Calu3 (cell line): Measurements from ENCODE around the gene LGALS4. TPM values are rescaled to one million over a fixed set of nuclear protein-coding genes. Genes with fewer than 3 reads are reported as not detected.
A peak's percentile ranks its signal among the peaks of the same experiment; 100 is the strongest.
"Not testable (repeated sequence)": the region's sequence is repeated elsewhere in the genome, so short reads cannot be mapped to it uniquely, and the experiment has no call there.

Experiments
- BruUV-seq: library from RNA; stranded (reverse); fragments of 400-500 nt; replicated peaks from 2 replicates; lab custom pipeline; 2021; lab: Mats Ljungman, UMichigan
- CTCF ChIA-PET: fragments of 300-600 bp; sonication (Branson Sonifier 250); formaldehyde crosslinking; loops from one replicate; lab custom pipeline; 2022; ENCODE audit warnings: antibody characterized with exemption; lab: Charles Lee
- DNase-seq: peaks from one replicate; pipeline ENCODE4 v3.0.0; 2022
- H3K27ac Mint-ChIP-seq: one replicate; pipeline ENCODE4 v1.8.0; 2022; ENCODE audit warnings: mixed read lengths; ENCODE audit not compliant: unreplicated experiment
- H3K27me3 Mint-ChIP-seq: one replicate; pipeline ENCODE4 v1.8.0; 2022; ENCODE audit warnings: mixed read lengths; ENCODE audit not compliant: unreplicated experiment
- H3K36me3 Mint-ChIP-seq: one replicate; pipeline ENCODE4 v1.8.0; 2022; ENCODE audit warnings: mild to moderate bottlenecking, moderate library complexity, mixed read lengths; ENCODE audit not compliant: insufficient read depth, unreplicated experiment
- H3K4me1 Mint-ChIP-seq: one replicate; pipeline ENCODE4 v1.8.0; 2022; ENCODE audit warnings: mild to moderate bottlenecking, low read depth, mixed read lengths; ENCODE audit not compliant: unreplicated experiment
- H3K4me3 Mint-ChIP-seq: one replicate; pipeline ENCODE4 v1.8.0; 2022; ENCODE audit warnings: mild to moderate bottlenecking, low read depth, moderate library complexity, mixed read lengths; ENCODE audit not compliant: unreplicated experiment
- H3K9me3 Mint-ChIP-seq: one replicate; pipeline ENCODE4 v1.8.0; 2022; ENCODE audit warnings: low read depth, mixed read lengths; ENCODE audit not compliant: unreplicated experiment
- CTCF ChIP-seq: fragments of 200-600 bp; IDR thresholded peaks from one replicate; pipeline ENCODE4 v1.8.0; 2022; ENCODE audit warnings: antibody characterized with exemption; ENCODE audit not compliant: unreplicated experiment
- intact Hi-C: fragments of 100-400 bp; cut with micrococcal nuclease; formaldehyde crosslinking; loops from one replicate; pipeline ENCODE4 v1.10.0; 2022; ENCODE audit not compliant: unreplicated experiment
- total RNA-seq: library from RNA; stranded (reverse); gene quantifications from 2 replicates; pipeline ENCODE4 v1.2.3, GENCODE V29; 2022

Gene LGALS4
- total RNA-seq, 1 experiment from 2014 or later, result 321 TPM

DNA sequence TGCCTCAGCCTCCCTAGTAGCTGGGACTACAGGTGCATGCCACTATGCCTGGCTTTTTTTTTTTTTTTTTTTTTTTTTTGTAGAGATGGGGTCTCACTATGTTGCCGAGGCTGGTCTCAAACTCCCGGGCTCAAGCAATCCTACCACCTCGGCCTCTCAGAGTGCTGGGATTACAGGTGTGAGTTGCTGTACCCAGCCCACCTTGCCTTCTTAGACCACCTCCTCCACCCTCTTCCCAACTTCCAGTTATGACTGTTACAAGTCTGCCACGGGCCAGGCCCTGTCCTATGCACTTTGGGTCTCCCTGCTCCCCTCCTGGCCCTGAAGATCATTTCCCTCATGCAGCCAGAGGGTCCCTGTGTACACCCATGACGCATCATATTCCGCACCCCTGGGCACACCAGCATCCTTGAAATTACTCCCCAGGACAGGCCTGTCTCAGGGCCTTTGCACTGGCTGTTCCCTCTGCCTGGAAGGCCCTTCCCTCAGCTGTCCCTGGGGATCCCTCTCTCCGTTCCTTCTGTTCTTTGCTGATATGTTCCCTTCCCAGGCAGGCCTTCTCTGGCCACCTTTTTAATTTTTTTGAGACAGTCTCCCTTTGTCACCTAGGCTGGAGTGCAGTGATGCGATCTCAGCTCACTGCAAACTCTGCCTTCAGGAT is 3.0 kb downstream of the LGALS4 start:
- H3K27me3 Mint-ChIP-seq, result no peaks in the 10 kb centered on the region
- CTCF ChIA-PET, result no interaction called here
- DNase-seq, result no peak
- H3K4me1 Mint-ChIP-seq, result peaks cover 60% of the 10 kb centered on the region
- BruUV-seq, result no TSS peak
- no peak for TF ChIP-seq CTCF
- peaks cover 89% of the 10 kb centered on the region for H3K36me3 Mint-ChIP-seq
- H3K4me3 Mint-ChIP-seq, result no peak overlapping the region
- peak overlapping the region; percentile 57 for H3K27ac Mint-ChIP-seq
- peaks cover 2% of the 10 kb centered on the region for H3K9me3 Mint-ChIP-seq
- intact Hi-C loops, result loop anchor here (5.0 kb wide), 1 partner anchor 77 kb away; no protein-coding TSS in a partner anchor

GRCh38 chr19:38808741-38809140 is 4.0 kb downstream of the LGALS4 start:
- peaks cover 93% of the 10 kb centered on the region for H3K36me3 Mint-ChIP-seq
- CTCF ChIA-PET, result interaction anchor here (0.6 kb wide), 1 partner anchor 94 kb away, joined by 3 read pairs; no protein-coding TSS in a partner anchor
- TF ChIP-seq CTCF, result no peak
- H3K27ac Mint-ChIP-seq, result no peak overlapping the region
- no peak for DNase-seq
- intact Hi-C loops, result no loop called here
- H3K4me3 Mint-ChIP-seq, result no peak overlapping the region
- H3K9me3 Mint-ChIP-seq, result peaks cover 2% of the 10 kb centered on the region
- H3K27me3 Mint-ChIP-seq, result no peaks in the 10 kb centered on the region
- H3K4me1 Mint-ChIP-seq, result peaks cover 60% of the 10 kb centered on the region
- no TSS peak for BruUV-seq

DNA sequence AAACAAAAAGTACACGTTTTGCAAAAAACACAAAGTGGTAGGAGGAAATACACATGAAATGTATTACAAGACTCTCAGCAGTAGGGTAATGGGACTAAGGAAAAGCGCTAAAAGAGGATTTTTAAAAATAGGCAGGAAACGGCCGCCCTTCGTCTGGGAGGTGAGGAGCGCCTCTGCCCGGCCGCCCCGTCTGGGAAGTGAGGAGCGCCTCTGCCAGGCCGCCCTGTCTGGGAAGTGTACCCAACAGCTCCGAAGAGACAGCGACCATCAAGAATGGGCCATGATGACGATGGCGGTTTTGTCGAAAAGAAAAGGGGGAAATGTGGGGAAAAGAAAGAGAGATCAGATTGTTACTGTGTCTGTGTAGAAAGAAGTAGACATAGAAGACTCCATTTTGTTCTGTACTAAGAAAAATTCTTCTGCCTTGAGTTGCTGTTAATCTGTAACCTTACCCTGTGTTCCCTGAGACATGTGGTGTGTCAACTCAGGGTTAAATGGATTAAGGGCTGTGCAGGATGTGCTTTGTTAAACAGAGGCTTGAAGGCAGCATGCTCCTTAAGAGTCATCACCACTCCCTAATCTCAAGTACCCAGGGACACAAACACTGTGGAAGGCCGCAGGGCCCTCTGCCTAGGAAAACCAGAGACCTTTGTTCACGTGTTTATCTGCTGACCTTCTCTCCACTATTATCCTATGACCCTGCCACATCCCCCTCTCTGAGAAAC is 5.2 kb downstream of the LGALS4 start:
- Mint-ChIP-seq H3K36me3 (peaks cover 90% of the 10 kb centered on the region), H3K4me3 (peak overlapping the region; percentile 2), H3K27ac (peak overlapping the region; percentile 78), H3K4me1 (peaks cover 51% of the 10 kb centered on the region)
- intact Hi-C loops, result loop anchor here (1.0 kb wide), 1 partner anchor 8 kb away; no protein-coding TSS in a partner anchor
- CTCF ChIA-PET, result interaction anchor here (0.7 kb wide), 1 partner anchor 27 kb away, joined by 4 read pairs; no protein-coding TSS in a partner anchor
- H3K9me3 Mint-ChIP-seq, BruUV-seq, H3K27me3 Mint-ChIP-seq: not testable (repeated sequence)
- peak; percentile 33 for DNase-seq

DNA sequence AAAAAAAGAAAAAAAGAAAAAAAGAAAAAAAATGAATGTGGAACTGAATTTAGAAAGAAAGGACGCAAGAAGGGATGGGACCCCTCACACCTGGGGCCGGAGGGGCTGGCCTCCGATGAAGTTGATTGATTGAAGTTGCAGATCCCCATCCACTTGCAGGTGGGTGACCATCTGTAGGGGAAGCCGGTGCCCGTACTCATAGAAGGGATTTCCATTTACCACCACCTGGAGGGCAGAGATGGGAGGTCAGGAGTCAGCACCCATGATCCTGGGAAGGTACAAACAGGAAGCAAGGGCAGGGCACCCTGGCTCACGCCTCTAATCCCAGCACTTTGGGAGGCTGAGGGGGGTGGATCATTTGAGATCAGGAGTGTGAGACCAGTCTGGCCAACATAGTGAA is 6.4 kb downstream of the LGALS4 start:
- TF ChIP-seq CTCF, result no peak
- Mint-ChIP-seq H3K27me3 (no peaks in the 10 kb centered on the region), H3K27ac (peak overlapping the region; percentile 31), H3K4me3 (no peak overlapping the region), H3K36me3 (peaks cover 79% of the 10 kb centered on the region), H3K4me1 (peaks cover 45% of the 10 kb centered on the region), H3K9me3 (peaks cover 2% of the 10 kb centered on the region)
- CTCF ChIA-PET, result no interaction called here
- intact Hi-C loops, result no loop called here
- no peak for DNase-seq
- BruUV-seq, result no TSS peak
